SK-N-SH treated with all-trans-retinoic acid at 6 μM for 48 hours (cell line): ENCODE data around the gene MIGA1.

Source experiments
- ATAC-seq: fragments of 200-7000 bp; cut with Tn5 transposase; 3 replicates; pipeline ENCODE4 v1.9.1; 2020; ENCODE audit warnings: mild to moderate bottlenecking, moderate library complexity
- ARNTL ChIP-seq: fragments of 450-650 bp; formaldehyde crosslinking; IDR thresholded peaks from 2 replicates; pipeline ENCODE4 v1.5.0; 2020; ENCODE audit warnings: low read depth, mild to moderate bottlenecking, moderate library complexity, borderline replicate concordance
- BACH2 ChIP-seq: fragments of 250-450 bp; sonication (Bioruptor Pico); IDR thresholded peaks from 2 replicates; pipeline ENCODE4 v1.9.0; 2021; ENCODE audit warnings: mild to moderate bottlenecking, borderline replicate concordance
- CSDC2 ChIP-seq: fragments of 250-450 bp; sonication (Bioruptor Pico); IDR thresholded peaks from 2 replicates; pipeline ENCODE4 v1.5.0; 2020; ENCODE audit warnings: mild to moderate bottlenecking, moderate library complexity
- ESRRG ChIP-seq: fragments of 250-450 bp; sonication (Bioruptor Pico); IDR thresholded peaks from 2 replicates; pipeline ENCODE4 v1.6.1; 2021; ENCODE audit warnings: mild to moderate bottlenecking
- GLIS3 ChIP-seq: fragments of 250-450 bp; sonication (Bioruptor Pico); IDR thresholded peaks from 2 replicates; pipeline ENCODE4 v1.5.0; 2020; ENCODE audit warnings: mild to moderate bottlenecking, moderate library complexity
- OSR1 ChIP-seq: fragments of 250-450 bp; sonication (Bioruptor Pico); IDR thresholded peaks from 2 replicates; pipeline ENCODE4 v1.8.0; 2022; ENCODE audit warnings: moderate library complexity, mild to moderate bottlenecking, inconsistent platforms
- PPARA ChIP-seq: fragments of 250-450 bp; sonication (Bioruptor Pico); IDR thresholded peaks from 2 replicates; pipeline ENCODE4 v1.5.0; 2020; ENCODE audit warnings: mild to moderate bottlenecking, borderline replicate concordance
- RARB ChIP-seq: fragments of 250-450 bp; sonication (Bioruptor Pico); IDR thresholded peaks from 2 replicates; pipeline ENCODE4 v1.8.0; 2021; ENCODE audit warnings: mild to moderate bottlenecking, moderate library complexity
- TCF4 ChIP-seq: fragments of 250-450 bp; sonication (Bioruptor Pico); IDR thresholded peaks from 2 replicates; pipeline ENCODE4 v1.8.0; 2021; ENCODE audit warnings: mild to moderate bottlenecking, moderate library complexity, borderline replicate concordance
- ZFP3 ChIP-seq: fragments of 250-450 bp; sonication (Bioruptor Pico); IDR thresholded peaks from 2 replicates; pipeline ENCODE4 v1.5.0; 2020; ENCODE audit warnings: mild to moderate bottlenecking, moderate library complexity
- ZFP30 ChIP-seq: fragments of 450-650 bp; formaldehyde crosslinking; IDR thresholded peaks from 2 replicates; pipeline ENCODE4 v1.5.0; 2022; ENCODE audit warnings: mild to moderate bottlenecking, moderate library complexity
- ZNF565 ChIP-seq: fragments of 450-650 bp; formaldehyde crosslinking; conservative IDR thresholded peaks from 2 replicates; pipeline ENCODE4 v1.5.0; 2020; ENCODE audit warnings: low read depth, mild to moderate bottlenecking, moderate library complexity
- ZNF70 ChIP-seq: fragments of 450-650 bp; formaldehyde crosslinking; IDR thresholded peaks from 2 replicates; pipeline ENCODE4 v1.5.0; 2020; ENCODE audit warnings: mild to moderate bottlenecking, moderate library complexity
- ZNF8 ChIP-seq: fragments of 450-650 bp; formaldehyde crosslinking; IDR thresholded peaks from 2 replicates; pipeline ENCODE4 v1.5.0; 2020; ENCODE audit warnings: mild to moderate bottlenecking, moderate library complexity
- TF ChIP-seq, protein P1 (sequence below): fragments of 250-450 bp; sonication (Bioruptor Pico); IDR thresholded peaks from 2 replicates; pipeline ENCODE4 v1.5.1; 2020; ENCODE audit warnings: low read depth, mild to moderate bottlenecking, moderate library complexity
- TF ChIP-seq, protein P2 (sequence below): fragments of 250-450 bp; sonication (Bioruptor Pico); IDR thresholded peaks from 2 replicates; pipeline ENCODE4 v1.5.1; 2021; ENCODE audit warnings: mild to moderate bottlenecking, moderate library complexity
- TF ChIP-seq, protein P3 (sequence below): fragments of 250-450 bp; sonication (Bioruptor Pico); IDR thresholded peaks from 2 replicates; pipeline ENCODE4 v1.8.0; 2021; ENCODE audit warnings: low read depth, mild to moderate bottlenecking, moderate library complexity, borderline replicate concordance
- TF ChIP-seq, protein P4 (sequence below): fragments of 250-450 bp; sonication (Bioruptor Pico); IDR thresholded peaks from 2 replicates; pipeline ENCODE4 v1.5.0; 2020; ENCODE audit warnings: mild to moderate bottlenecking, moderate library complexity
- TF ChIP-seq, protein P5 (sequence below): fragments of 250-450 bp; sonication (Bioruptor Pico); IDR thresholded peaks from 2 replicates; pipeline ENCODE4 v1.8.0; 2020; ENCODE audit warnings: mild to moderate bottlenecking, moderate library complexity, borderline replicate concordance

The MIGA1 gene

DNA sequence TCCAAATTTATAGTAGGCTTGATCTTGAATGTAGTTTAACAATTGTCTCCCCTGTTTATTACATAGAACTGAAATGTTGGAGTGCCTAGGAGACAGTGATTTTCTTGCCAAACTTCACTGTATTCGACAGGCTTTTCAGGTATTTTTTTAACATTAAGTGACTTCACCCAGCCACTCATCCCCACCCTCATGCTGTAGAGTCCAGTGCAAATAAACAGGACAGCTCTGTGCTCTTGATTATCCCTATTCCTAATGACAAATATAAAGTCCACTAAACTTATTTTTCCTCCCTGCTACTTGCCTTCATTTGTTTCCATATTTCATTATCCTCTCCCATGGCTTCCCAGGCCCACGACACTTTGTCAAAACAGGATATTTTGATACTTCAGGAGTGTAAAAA lies 79.8 kb downstream of the MIGA1 start:
- no peak for ATAC-seq
- TF ChIP-seq TCF4 (CRISPR knock-in tag) (no peak), BACH2 (no peak), PPARA (CRISPR knock-in tag) (no peak), RARB (CRISPR knock-in tag) (no peak), ZFP3 (CRISPR knock-in tag) (no peak), OSR1 (no peak), ESRRG (CRISPR knock-in tag) (no peak), ZNF70 (CRISPR knock-in tag) (no peak), ZNF565 (CRISPR knock-in tag) (no peak), ARNTL (no peak), GLIS3 (no peak), ZNF8 (CRISPR knock-in tag) (no peak)
- TF ChIP-seq, protein P1, sequence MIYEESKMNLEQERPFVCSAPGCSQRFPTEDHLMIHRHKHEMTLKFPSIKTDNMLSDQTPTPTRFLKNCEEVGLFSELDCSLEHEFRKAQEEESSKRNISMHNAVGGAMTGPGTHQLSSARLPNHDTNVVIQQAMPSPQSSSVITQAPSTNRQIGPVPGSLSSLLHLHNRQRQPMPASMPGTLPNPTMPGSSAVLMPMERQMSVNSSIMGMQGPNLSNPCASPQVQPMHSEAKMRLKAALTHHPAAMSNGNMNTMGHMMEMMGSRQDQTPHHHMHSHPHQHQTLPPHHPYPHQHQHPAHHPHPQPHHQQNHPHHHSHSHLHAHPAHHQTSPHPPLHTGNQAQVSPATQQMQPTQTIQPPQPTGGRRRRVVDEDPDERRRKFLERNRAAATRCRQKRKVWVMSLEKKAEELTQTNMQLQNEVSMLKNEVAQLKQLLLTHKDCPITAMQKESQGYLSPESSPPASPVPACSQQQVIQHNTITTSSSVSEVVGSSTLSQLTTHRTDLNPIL (CRISPR knock-in tag) = no peak
- TF ChIP-seq, protein P2, sequence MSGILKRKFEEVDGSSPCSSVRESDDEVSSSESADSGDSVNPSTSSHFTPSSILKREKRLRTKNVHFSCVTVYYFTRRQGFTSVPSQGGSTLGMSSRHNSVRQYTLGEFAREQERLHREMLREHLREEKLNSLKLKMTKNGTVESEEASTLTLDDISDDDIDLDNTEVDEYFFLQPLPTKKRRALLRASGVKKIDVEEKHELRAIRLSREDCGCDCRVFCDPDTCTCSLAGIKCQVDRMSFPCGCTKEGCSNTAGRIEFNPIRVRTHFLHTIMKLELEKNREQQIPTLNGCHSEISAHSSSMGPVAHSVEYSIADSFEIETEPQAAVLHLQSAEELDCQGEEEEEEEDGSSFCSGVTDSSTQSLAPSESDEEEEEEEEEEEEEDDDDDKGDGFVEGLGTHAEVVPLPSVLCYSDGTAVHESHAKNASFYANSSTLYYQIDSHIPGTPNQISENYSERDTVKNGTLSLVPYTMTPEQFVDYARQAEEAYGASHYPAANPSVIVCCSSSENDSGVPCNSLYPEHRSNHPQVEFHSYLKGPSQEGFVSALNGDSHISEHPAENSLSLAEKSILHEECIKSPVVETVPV (CRISPR knock-in tag) = no peak
- TF ChIP-seq, protein P3, sequence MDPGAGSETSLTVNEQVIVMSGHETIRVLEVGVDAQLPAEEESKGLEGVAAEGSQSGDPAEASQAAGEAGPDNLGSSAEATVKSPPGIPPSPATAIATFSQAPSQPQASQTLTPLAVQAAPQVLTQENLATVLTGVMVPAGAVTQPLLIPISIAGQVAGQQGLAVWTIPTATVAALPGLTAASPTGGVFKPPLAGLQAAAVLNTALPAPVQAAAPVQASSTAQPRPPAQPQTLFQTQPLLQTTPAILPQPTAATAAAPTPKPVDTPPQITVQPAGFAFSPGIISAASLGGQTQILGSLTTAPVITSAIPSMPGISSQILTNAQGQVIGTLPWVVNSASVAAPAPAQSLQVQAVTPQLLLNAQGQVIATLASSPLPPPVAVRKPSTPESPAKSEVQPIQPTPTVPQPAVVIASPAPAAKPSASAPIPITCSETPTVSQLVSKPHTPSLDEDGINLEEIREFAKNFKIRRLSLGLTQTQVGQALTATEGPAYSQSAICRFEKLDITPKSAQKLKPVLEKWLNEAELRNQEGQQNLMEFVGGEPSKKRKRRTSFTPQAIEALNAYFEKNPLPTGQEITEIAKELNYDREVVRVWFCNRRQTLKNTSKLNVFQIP (CRISPR knock-in tag) = no peak
- TF ChIP-seq, protein P4, sequence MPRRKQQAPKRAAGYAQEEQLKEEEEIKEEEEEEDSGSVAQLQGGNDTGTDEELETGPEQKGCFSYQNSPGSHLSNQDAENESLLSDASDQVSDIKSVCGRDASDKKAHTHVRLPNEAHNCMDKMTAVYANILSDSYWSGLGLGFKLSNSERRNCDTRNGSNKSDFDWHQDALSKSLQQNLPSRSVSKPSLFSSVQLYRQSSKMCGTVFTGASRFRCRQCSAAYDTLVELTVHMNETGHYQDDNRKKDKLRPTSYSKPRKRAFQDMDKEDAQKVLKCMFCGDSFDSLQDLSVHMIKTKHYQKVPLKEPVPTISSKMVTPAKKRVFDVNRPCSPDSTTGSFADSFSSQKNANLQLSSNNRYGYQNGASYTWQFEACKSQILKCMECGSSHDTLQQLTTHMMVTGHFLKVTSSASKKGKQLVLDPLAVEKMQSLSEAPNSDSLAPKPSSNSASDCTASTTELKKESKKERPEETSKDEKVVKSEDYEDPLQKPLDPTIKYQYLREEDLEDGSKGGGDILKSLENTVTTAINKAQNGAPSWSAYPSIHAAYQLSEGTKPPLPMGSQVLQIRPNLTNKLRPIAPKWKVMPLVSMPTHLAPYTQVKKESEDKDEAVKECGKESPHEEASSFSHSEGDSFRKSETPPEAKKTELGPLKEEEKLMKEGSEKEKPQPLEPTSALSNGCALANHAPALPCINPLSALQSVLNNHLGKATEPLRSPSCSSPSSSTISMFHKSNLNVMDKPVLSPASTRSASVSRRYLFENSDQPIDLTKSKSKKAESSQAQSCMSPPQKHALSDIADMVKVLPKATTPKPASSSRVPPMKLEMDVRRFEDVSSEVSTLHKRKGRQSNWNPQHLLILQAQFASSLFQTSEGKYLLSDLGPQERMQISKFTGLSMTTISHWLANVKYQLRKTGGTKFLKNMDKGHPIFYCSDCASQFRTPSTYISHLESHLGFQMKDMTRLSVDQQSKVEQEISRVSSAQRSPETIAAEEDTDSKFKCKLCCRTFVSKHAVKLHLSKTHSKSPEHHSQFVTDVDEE (CRISPR knock-in tag) = no peak
- TF ChIP-seq, protein P5, sequence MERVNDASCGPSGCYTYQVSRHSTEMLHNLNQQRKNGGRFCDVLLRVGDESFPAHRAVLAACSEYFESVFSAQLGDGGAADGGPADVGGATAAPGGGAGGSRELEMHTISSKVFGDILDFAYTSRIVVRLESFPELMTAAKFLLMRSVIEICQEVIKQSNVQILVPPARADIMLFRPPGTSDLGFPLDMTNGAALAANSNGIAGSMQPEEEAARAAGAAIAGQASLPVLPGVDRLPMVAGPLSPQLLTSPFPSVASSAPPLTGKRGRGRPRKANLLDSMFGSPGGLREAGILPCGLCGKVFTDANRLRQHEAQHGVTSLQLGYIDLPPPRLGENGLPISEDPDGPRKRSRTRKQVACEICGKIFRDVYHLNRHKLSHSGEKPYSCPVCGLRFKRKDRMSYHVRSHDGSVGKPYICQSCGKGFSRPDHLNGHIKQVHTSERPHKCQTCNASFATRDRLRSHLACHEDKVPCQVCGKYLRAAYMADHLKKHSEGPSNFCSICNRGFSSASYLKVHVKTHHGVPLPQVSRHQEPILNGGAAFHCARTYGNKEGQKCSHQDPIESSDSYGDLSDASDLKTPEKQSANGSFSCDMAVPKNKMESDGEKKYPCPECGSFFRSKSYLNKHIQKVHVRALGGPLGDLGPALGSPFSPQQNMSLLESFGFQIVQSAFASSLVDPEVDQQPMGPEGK (CRISPR knock-in tag) = no peak

DNA sequence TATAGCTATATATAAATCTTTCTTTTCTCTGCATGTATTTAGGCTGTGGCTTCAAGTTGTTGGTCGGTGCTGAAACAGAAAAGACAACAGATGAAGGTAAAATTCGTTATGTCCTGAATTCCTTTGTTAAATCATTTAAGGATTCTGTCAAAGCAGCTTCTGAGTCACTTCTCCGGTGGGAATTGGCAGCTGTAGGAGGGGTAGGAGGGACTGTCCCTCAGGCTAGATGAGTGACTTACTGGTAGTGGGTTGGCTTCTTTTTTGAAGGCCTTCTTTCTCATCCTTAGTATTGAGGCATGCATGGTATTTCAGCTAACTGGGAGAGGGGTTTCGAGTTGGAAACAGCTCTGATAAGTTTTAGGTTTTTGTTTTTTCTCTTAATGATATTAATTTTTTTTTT lies 86.8 kb downstream of the MIGA1 start:
- no peak for ATAC-seq
- TF ChIP-seq, protein P1 (CRISPR knock-in tag) = no peak
- TF ChIP-seq, protein P5 (CRISPR knock-in tag) = no peak
- no peak for TF ChIP-seq ZFP30
- no peak for TF ChIP-seq ZFP3 (CRISPR knock-in tag)
- TF ChIP-seq OSR1 = no peak
- no peak for TF ChIP-seq BACH2
- no peak for TF ChIP-seq CSDC2 (CRISPR knock-in tag)
- TF ChIP-seq, protein P4 (CRISPR knock-in tag) = no peak
